Middle frontal gyrus (tissue), 1 donor: Measurements from ENCODE around the gene PAK6.

Experiments
- DNase-seq: peaks from one replicate; pipeline ENCODE4 v3.0.0-alpha.2; 2015; ENCODE audit warnings: low spot score; ENCODE audit errors: extremely low spot score

Gene PAK6

GRCh38 chr15:40276927-40277326 lies 38.1 kb downstream of the PAK6 start:
- DNase-seq: no peak

DNA sequence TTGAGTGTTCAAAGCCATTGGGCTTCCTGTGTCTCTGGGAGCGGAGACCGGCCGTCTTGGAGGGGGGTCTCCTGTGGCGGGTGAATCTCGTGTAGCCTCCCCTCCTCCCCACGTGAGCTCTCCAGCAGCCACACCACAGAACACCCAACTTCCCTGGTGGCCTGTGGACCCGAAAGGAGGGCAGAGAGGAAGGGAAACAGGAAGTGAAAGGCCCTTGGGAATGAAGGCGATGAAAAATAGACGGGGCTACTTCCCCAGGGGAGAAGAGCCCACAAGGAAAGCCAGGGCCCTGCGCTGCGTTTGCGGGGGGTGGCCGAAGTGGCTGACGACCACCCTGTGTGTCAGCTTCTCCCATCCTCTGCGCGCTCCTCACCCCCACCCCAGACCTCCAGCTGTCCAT lies 38.6 kb downstream of the PAK6 start:
- DNase-seq: no peak

GRCh38 chr15:40278026-40278425 lies 39.2 kb downstream of the PAK6 start:
- no peak for DNase-seq

DNA sequence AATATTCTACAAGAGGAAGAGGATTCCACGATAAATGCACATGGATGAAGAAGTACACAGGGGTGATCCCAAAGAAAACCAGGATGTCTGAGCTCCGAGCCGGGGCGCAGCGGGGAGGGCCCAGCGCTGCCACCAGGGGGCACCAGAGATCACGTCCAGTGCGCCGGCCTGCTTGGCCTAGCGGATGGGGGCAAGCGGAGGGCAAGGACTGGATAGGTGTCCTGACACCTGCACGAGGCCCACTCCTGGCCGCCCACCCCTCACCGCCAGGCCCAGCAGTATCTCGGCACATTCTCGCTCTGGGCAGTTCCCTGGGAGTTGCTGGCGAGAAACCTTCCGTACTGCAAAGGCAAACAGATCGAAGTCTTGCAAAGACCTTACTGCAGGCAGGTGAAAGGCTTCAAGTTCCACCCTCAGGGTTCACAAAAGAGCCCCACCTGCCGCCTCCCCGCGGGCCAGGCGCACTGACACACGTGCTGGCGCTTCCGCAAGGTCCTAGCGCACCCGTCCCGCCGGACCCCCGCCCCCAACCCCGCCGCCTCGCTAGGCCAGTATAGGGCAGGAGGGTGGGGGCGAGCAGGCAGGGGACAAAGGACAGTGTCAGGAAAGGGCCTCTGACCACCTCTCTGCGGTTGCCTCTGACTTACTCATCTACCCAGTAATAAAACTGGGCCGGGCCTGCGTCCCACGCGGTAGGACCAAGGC lies 40.7 kb downstream of the PAK6 start:
- peak; percentile 38 for DNase-seq

DNA sequence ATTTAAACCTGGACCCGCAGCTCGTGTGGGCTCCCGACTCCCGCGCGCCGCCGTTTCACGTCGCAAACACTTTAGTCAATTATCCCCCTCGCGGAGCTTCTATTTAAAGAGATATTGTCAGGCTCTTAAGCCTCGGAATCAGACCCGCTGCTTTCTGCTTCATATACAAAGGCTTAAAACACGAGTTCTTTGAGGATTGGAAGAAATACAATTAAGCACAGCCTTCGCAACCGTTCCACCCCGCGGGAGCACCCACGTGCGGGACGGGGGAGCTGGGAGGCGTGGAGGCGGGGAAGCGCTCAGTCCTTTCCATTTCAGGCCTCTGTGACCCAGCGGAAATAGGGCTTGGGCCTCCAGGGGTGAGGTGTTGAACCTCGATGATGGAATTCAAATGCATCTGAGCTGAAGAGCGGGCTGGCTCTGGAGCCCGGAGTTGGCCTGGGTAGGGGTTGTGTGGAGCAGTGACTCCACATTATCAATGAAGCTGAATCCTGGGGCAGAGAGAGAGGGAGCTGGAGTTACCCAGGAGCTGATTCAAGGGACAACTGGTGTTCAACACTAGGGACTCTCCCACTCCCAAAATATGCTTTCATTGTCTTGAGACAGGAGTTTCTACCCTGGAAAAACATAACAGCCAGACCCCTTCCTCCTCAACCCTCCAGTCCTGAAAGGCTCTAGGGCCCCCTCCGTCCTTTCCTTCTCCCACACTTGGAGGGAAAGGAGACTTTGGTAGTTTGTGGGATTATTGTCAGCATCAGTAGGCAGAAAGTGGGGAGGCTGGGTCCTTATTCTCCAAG lies 41.6 kb downstream of the PAK6 start:
- DNase-seq: no peak

- DNase-seq: no peak
Measured at GRCh38 chr15:40281057-40281800, 42.4 kb downstream of the PAK6 start.

DNA sequence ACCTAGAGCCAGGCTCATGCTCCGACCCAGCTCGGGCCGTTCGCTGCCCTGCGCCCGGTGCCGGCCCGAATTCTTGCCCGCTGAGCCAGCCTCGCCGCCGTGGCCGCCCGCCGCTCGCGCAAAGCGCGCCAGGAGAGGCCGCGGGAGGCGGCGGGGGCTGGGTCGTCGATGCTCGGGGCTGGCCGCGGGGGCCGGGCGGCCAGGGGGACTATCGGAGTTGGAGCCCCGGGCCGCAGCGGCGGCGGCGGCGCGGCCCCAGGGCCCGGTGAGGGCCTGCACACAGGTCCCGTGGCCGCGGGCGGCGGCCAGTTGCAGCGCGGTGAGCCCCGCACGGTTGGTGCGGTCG lies 42.9 kb downstream of the PAK6 start:
- DNase-seq: no peak

- DNase-seq: no peak
Measured at GRCh38 chr15:40282147-40282868, 43.4 kb downstream of the PAK6 start.

GRCh38 chr15:40282869-40283614 lies 44.2 kb downstream of the PAK6 start, which contains the start of gene ANKRD63:
TSS of gene ANKRD63 (minus strand) at chr15:40283064. CDS start at chr15:40282586, 478 bp downstream.
- no peak for DNase-seq

GRCh38 chr15:40283615-40284300 lies 44.9 kb downstream of the PAK6 start:
- no peak for DNase-seq

DNA sequence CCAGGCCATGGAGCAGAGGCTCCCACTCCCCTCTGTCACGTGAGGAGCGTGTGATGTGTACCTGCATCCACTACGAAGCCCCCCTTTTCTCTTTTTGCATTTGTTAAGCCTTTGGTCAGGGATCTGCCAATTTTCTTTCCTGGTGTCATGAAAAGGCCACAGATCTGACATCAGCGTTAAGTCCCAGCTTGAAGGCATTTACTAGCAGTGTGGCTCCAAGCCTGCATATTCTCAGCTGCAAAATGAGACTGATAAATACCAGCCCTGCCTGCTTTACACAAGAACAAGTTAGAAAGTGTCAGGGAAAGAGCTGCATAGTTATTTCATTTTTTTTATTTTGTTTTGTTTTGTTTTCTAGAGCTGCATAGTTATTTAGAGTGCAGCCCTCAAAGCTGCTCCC lies 46.3 kb downstream of the PAK6 start:
- DNase-seq: no peak

- DNase-seq: no peak
Measured at GRCh38 chr15:40285554-40286011, 46.7 kb downstream of the PAK6 start.

GRCh38 chr15:40286061-40286532 lies 47.2 kb downstream of the PAK6 start:
- no peak for DNase-seq

DNA sequence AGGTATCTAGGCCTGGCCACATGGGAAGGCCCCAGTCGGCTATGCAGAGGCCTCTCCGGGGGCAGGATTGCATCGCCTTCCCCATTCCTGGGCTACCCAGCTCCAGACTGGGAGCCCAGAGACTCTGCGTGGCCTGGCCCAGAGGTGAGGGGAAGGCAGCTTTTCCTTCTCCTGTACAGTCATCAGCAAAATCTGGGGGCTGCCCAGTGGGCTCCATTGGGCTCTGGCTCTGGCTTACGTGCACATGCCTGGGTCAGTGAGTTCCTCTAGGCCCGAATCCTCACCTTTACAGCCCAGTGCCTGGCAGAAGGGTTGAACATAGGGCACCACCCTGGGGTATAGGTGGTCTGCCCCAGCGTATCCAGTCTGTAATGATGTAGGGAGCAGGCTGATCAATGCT lies 47.9 kb downstream of the PAK6 start:
- DNase-seq: no peak

- DNase-seq: no peak
Measured at GRCh38 chr15:40287505-40287904, 48.6 kb downstream of the PAK6 start.

DNA sequence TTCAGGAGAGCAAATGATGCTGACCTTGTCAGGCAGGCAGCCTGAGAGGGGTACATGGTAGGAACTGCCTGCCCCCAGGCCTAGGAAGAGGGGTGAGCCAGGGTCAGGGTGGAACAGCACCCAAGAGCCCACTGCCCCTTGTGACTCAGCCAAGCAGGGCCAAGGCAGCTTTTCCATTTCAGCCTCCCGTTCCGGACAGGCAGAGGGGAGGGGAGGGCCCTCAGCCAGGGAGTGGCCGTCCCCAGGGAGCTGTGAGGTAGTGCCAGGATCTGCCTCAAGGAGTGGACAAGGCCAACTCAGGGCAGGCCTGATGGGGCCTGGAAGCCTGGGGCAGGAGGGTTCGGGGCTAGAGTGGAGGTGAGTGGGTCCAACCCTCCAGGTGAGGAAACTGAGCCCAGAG lies 49.1 kb downstream of the PAK6 start:
- no peak for DNase-seq

GRCh38 chr15:40289140-40289775 lies 50.4 kb downstream of the PAK6 start:
- no peak for DNase-seq

GRCh38 chr15:40290545-40290917 lies 51.7 kb downstream of the PAK6 start:
- no peak for DNase-seq

- no peak for DNase-seq
Measured at GRCh38 chr15:40290918-40291574, 52.2 kb downstream of the PAK6 start.
